Measurements from ENCODE around the gene ADAM19.

DNA sequence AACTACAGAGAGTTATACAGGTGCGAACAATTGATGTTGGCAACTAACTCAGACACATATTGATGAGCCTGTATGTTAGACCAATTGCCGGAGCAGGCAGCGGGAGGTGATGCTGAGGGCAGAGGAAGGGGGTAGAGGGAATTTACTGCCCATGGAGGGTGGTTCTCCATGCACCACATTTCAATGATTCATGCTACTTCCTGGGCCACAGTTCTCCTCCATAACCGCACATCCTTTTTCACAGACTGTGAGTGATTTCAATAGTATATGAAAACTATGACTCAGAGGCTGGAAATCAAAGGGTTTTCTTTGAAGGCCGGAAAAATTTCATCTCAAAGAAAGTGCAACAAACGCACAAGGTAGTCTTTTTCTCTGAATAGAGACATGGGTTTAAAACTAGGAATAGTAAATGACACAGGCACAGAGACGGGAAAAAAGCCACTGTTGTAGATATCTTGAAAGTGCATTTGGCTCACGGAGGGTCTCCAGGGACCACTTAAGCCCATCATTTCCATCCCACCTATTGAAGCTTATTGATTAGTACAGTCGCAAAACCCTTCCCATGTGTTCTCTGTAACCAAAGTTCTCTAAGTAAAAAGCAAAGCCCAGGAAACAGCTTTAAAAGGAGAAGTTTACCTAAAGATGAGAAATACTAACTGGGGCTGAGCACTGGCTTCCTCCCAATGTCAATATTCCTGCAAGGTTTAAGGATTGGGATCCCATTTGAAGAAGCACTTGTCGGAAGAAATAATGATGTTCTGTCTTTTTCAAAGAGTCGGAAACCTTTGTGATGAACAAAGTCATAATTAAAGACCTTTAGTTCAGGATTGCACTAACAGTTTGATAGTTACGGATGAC lies 28.0 kb upstream of the ADAM19 start:
- TF ChIP-seq EZH2 (IDR thresholded peaks at IDR 0.05) (no peak), POLR2AphosphoS5 (IDR thresholded peaks at IDR 0.05; ENCODE audit: borderline replicate concordance, low read depth, low read length) (no peak)
